ENCODE results near the gene TWIST2.

TWIST2 gene

GRCh38 chr2:238863231-238863630 is 15.3 kb downstream of the TWIST2 start:
- Mint-ChIP-seq H3K27ac (peak overlapping the region in 2 of 3 experiments; percentile 87 to 88), H3K9me3 (no peaks in the 10 kb centered on the region)

GRCh38 chr2:238863749-238864206 is 15.9 kb downstream of the TWIST2 start:
- Mint-ChIP-seq H3K4me3 (peak overlapping the region; percentile 4 to 31 (median 30)), H3K4me1 (peaks cover 38% of the 10 kb centered on the region), H3K27me3 (ENCODE audit: low read depth) (peaks cover 39% of the 10 kb centered on the region), H3K9me3 (no peaks in the 10 kb centered on the region), H3K36me3 (ENCODE audit: low read depth) (no peaks in the 10 kb centered on the region), H3K27ac (peak overlapping the region; percentile 34 to 88 (median 87))
- TF ChIP-seq CTCF (IDR thresholded peaks at IDR 0.05; ENCODE audit: unreplicated experiment in 3 of 3) = no peak

More at GRCh38 chr2:238863231-238863630, 15.3 kb downstream of the TWIST2 start:
- H3K27me3 Mint-ChIP-seq (ENCODE audit: low read depth) = peaks cover 37% of the 10 kb centered on the region
- TF ChIP-seq CTCF (IDR thresholded peaks at IDR 0.05; ENCODE audit: unreplicated experiment in 3 of 3) = no peak
- no peaks in the 10 kb centered on the region for H3K36me3 Mint-ChIP-seq (ENCODE audit: low read depth)
- peaks cover 38% of the 10 kb centered on the region for H3K4me1 Mint-ChIP-seq
- H3K4me3 Mint-ChIP-seq = no peak overlapping the region

GRCh38 chr2:238864207-238865014 is 16.5 kb downstream of the TWIST2 start:
- H3K4me3 Mint-ChIP-seq = peak overlapping the region; percentile 4 to 31 (median 30)
- peak overlapping the region; percentile 34 to 88 (median 87) for H3K27ac Mint-ChIP-seq
- no peak for TF ChIP-seq CTCF (IDR thresholded peaks at IDR 0.05; ENCODE audit: unreplicated experiment in 3 of 3)
- H3K4me1 Mint-ChIP-seq = peaks cover 44% of the 10 kb centered on the region
- no peaks in the 10 kb centered on the region for H3K9me3 Mint-ChIP-seq
- peaks cover 35% of the 10 kb centered on the region for H3K27me3 Mint-ChIP-seq (ENCODE audit: low read depth)
- no peaks in the 10 kb centered on the region for H3K36me3 Mint-ChIP-seq (ENCODE audit: low read depth)

- H3K27me3 Mint-ChIP-seq (ENCODE audit: low read depth) = peaks cover 30% of the 10 kb centered on the region
- H3K36me3 Mint-ChIP-seq (ENCODE audit: low read depth) = peaks cover 4% of the 10 kb centered on the region
- no peaks in the 10 kb centered on the region for H3K9me3 Mint-ChIP-seq
- no peak for TF ChIP-seq CTCF (IDR thresholded peaks at IDR 0.05; ENCODE audit: unreplicated experiment in 3 of 3)
- H3K4me3 Mint-ChIP-seq = no peak overlapping the region
- no peak overlapping the region for H3K27ac Mint-ChIP-seq
- H3K4me1 Mint-ChIP-seq = peaks cover 44% of the 10 kb centered on the region
Measured at GRCh38 chr2:238865015-238865719, 17.3 kb downstream of the TWIST2 start.

GRCh38 chr2:238865744-238866355 is 18.0 kb downstream of the TWIST2 start:
- peak overlapping the region in 1 of 3 experiments; percentile 26 for H3K4me3 Mint-ChIP-seq

More at GRCh38 chr2:238865744-238866355, 18.0 kb downstream of the TWIST2 start:
- no peak for TF ChIP-seq CTCF (IDR thresholded peaks at IDR 0.05; ENCODE audit: unreplicated experiment in 3 of 3)
- Mint-ChIP-seq H3K27me3 (ENCODE audit: low read depth) (peaks cover 30% of the 10 kb centered on the region), H3K9me3 (no peaks in the 10 kb centered on the region), H3K27ac (no peak overlapping the region), H3K4me1 (peaks cover 44% of the 10 kb centered on the region), H3K36me3 (ENCODE audit: low read depth) (peaks cover 4% of the 10 kb centered on the region)
